Right lobe of liver (tissue), 4 donors: Measurements from ENCODE around the gene WDR12.

Experiments
- CTCF ChIP-seq, 4 donors: fragments of 200-600 bp in 3 of 4; fragments of 450-650 bp in 1 of 4; IDR thresholded peaks; one replicate each; pipeline versions ENCODE4 v1.5.1 to v1.8.0; 2016 to 2022; ENCODE audit warnings: antibody characterized with exemption in 4 of 4, mild to moderate bottlenecking in 2 of 4
- POLR2A ChIP-seq: fragments of 450-650 bp; IDR thresholded peaks from one replicate; pipeline ENCODE4 v1.6.1; 2017; ENCODE audit warnings: antibody characterized with exemption, mild to moderate bottlenecking
- donor health status: DM: no; HTN: no; CAD: no.
- donor health status: DM: no; HTN: no; CAD: no.
- donor health status: DM: no; HTN: yes; CAD: no.

- TF ChIP-seq CTCF (IDR thresholded peaks at IDR 0.05), result no peak
- no peak for TF ChIP-seq POLR2A
Observed at GRCh38 chr2:202824901-202825300, 86.6 kb downstream of the WDR12 start.
